T-helper 2 cell treated with Interferon-gamma antibody and Interleukin-4, amounts not matched to agents 100 ng/mL and 5 ng/mL, for 36 hours (primary cell): Measurements from ENCODE around the gene WDFY4. TPM values are rescaled to one million over a fixed set of nuclear protein-coding genes. Genes with fewer than 3 reads are reported as not detected.

Experiments
- intact Hi-C: fragments of 100-400 bp; cut with micrococcal nuclease; formaldehyde crosslinking; loops from one replicate; pipeline ENCODE4 v1.15.1; 2023
- total RNA-seq: library from RNA; stranded (reverse); gene quantifications from 2 replicates; pipeline ENCODE4 v1.2.3, GENCODE V29; 2022

WDFY4 gene
- total RNA-seq, 1 donor from 2014 or later: 1.00 TPM

GRCh38 chr10:48768144-48768766 is 83.6 kb downstream of the WDFY4 start:
- intact Hi-C loops: no loop called here

GRCh38 chr10:48768926-48769325 is 84.3 kb downstream of the WDFY4 start:
- intact Hi-C loops: no loop called here

DNA sequence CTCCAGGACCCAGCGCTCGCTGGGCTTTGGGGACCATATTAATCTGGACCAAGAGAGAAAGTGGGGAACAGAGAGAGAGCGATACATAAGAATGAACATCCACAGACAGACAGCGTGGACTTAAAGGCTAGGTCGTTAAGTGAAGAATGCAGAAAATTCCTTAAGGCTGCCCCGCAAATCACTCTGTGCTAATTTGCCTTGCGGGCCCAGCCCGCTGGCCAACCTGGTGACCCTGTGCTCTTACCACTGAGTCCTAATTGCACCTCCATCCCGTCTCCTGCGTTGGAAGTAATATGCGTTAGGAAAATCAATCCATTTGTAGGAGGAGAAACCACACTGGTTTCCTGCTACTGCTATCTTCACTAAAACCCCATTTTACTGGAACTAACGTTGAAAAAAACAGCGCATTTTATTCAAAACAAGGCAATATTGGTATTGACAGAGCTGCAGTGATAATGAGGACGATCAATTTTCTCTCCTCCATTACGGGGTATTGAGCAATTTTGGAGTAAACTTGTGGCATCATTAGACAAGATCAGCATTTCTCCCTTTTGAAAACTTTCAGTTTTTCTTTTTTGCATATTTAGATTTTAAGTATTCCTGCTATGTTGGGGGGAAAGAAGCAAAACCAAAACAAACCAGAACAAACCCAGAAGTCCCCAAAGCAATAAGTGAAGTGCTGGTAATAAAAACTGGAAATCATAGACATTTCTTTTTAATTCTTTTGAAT is 85.2 kb downstream of the WDFY4 start:
- intact Hi-C loops: no loop called here

DNA sequence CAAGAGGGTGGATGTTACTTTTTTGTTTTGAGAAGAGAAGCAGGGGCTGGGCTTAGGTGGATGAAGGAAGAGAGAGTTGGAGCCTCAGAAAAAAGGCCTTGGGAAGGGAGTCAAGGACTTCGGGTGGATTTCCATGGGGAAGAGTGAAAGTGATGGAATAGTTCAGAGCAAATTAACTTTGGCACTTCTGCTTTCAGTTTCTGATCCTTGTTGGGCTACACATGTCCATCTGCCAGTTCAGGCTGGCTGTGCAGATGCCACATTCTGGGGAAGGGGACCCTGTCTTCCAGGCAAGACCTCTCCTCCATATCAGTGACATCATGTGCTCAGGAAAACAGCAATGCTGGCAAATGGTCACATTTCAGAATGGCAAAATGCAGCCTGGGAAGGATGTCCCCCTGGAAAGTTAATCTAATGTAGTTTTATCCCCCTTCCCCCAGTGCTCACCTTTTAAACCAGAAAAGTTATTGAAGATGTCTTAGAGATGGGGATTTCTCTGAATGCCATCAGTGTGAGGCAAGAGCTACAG is 86.0 kb downstream of the WDFY4 start:
- intact Hi-C loops: no loop called here

DNA sequence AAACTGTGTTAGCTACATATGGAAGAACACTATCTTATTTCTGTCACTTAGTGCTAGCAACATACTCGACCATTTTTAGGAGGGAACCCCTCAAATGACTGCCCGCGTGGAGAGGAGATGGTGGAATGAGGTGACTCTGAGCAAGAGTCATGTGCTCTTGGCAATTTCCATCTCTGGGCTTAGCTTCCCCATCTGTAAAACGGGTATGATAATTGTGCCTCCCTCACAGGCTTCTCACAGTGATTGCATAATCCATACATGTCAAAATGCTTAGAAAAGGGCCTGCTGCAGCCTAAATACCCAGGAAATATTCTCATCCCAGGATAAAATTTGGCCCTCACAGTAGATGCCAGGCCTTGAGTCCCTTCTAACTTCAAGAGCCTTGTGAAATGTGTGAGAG is 86.6 kb downstream of the WDFY4 start:
- intact Hi-C loops: no loop called here

GRCh38 chr10:48772059-48772458 is 87.4 kb downstream of the WDFY4 start:
- intact Hi-C loops: no loop called here

DNA sequence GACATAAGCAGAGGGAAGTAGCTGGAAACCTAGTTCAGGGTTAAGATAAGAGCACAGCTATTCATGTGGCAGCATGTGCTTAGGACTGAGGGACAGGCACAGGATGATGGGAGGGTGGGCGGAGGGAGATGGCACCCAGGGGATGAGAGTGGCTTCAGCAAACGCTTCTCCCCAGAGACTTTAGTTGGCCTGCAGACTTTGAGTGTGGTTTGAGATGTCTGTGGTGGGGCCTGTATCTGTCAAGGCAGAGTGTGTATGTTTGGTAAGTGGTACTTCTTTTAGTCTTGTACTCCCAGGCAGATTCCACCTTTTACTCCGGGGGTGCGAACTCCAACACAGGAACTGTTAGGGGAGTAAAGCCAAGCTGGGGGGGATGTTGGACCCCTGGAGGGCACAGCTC is 88.9 kb downstream of the WDFY4 start:
- intact Hi-C loops: no loop called here

DNA sequence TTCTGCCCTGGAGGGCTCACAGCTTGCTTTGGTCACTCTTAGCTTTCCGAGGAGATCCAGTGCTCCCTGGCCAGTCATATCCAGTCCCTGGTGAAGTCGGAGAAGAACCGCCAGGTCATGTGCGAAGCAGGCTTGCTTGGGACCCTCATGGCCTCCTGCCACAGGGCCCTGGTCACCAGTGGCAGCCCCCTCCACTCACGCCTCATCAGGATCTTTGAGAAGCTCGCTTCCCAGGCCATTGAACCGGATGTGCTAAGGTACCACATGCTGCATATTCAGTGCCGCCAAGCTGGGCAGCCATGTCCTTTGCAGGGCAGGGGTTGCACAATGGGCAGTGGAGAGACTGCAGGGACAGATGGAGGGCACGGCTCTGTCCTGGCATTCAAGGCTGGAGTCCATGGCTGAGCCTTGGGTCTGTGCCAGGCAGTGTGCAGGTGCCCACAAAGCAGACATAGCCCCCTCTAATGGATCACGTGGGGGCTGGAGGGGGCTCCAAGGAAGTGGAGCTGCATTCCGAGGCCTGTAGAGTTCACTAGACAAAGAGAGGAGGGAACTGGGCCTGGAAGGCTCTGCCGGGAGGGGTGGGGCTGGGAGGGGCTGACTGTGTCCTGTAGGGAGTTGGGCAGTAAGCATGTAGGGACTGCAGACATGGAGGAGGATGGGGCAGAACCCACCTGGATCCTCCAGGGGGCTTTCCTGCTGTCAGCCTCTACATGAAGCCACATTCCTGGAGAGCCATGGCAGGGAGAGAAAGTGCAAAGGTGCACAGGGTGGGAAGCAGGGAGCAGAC is 89.9 kb downstream of the WDFY4 start:
- intact Hi-C loops: no loop called here

DNA sequence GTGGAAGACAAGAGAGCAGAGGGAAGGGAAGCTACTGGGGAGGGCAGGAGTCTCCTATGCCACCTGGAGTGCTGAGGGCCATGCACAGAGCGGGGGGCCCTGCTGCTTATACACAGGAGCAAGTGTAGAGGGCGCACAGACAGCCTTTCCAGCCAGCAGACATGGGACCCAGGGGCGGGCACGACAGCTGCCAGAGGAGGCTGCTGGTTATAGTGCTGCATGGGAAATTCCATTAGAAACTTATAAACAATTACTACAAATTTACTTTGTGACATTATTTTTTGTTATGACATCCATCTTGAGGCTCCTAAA is 90.5 kb downstream of the WDFY4 start:
- intact Hi-C loops: no loop called here

DNA sequence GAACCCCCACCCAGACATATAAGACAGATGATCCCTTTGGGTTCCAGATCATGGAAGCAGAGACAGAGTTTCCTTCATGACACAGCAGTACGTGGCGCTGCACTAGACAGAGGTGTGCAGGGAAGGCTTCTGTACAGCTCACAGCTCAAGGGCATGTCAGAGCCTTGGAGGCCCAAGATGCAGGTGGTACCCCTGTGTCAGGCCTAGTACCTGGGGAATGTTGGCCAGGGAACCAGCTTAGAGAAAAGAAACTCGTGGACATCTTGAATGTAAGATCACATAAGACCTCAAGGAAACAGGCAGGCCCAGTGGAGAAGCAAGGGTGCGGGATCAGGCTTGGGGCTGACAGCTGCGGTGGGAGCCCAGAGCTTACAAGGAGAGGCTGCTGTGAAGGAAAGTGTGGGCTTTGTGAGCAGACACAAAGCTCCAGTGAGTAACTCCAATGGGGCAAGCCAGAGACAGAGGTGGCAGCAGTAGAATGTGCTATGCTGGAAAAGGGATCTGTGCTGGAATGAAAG is 91.4 kb downstream of the WDFY4 start:
- intact Hi-C loops: no loop called here

- intact Hi-C loops: no loop called here
Observed at GRCh38 chr10:48776528-48776927, 91.9 kb downstream of the WDFY4 start.

DNA sequence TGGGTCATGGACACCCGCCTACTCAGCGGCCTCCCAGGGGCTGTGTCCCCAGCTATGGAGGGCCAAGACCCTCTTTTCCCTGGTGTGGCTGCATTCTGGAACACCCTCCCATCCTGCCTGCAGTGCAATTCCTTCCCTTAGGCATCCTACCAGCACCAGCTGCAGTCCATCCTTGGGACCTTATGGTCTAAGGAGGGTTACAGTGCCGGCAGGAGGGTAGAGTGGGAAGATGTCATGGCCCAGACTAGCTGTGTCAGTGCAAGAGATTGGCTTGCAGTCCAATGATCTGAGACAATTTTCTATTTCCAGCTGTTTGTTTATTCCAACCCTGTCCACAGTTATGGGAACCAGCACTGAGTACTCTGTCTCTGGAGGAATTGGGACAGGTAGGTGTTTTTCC is 92.4 kb downstream of the WDFY4 start:
- intact Hi-C loops: no loop called here

DNA sequence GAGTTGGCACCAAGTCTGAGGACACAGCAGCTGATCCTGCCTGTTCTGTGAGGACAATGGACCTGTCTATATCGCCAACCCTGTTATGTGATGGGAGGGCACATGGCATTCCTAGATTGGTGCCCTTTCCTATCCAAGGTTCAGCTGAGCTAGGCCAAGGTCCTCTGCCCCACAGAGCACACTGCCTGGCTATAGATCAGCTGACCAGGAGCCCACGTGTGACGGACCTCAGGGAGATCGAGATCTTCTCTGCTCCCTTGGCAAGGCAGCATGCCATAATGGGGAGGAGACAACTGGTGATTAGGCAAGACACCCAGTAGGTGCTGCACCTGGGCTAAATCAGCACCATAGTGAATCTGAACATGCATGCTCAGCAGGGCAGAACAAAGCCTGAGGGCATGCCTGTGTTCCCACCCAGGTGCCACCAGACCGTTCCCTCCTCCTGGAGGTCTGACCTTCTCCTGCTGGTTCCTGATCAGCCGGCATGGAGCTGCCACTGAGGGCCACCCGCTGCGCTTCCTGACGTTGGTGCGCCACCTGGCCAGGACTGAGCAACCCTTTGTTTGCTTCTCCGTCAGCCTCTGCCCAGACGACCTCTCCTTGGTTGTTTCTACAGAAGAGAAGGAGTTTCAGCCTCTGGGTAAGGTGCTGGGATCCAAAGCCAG is 93.7 kb downstream of the WDFY4 start:
- intact Hi-C loops: no loop called here

GRCh38 chr10:48779077-48779476 is 94.4 kb downstream of the WDFY4 start:
- intact Hi-C loops: no loop called here

- intact Hi-C loops: no loop called here
Observed at GRCh38 chr10:48779546-48780152, 95.0 kb downstream of the WDFY4 start.

DNA sequence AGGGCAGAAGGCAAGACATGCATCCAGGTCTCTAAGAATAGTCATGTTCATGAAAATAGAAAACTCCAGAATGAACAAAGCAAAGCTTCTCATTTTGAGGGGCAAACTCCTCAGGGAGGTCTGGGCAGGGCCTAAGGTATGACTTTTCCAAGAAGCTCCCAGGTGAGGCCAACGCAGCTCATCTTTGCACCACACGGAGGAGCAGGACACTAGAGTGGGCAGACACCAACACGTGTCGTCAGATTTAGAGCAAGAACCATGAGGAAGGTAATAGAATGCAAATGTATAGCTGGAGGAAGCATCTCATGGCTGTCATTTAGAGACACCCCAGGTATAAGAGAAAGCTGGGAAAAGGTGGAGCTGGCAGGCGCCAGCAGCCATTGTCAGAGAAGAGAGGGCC is 95.7 kb downstream of the WDFY4 start:
- intact Hi-C loops: no loop called here

GRCh38 chr10:48782386-48782785 is 97.7 kb downstream of the WDFY4 start:
- intact Hi-C loops: no loop called here

GRCh38 chr10:48784031-48784430 is 99.4 kb downstream of the WDFY4 start:
- intact Hi-C loops: no loop called here

- intact Hi-C loops: no loop called here
Observed at GRCh38 chr10:48785796-48786195, 101.1 kb downstream of the WDFY4 start.

GRCh38 chr10:48786606-48787282 is 102.1 kb downstream of the WDFY4 start:
- intact Hi-C loops: no loop called here

GRCh38 chr10:48788554-48788953 is 103.9 kb downstream of the WDFY4 start:
- intact Hi-C loops: no loop called here
